ENCODE data around the gene PIK3AP1.

GRCh38 chr10:96695366-96695765 lies 24.9 kb downstream of the PIK3AP1 start:
- TF ChIP-seq, protein P1, sequence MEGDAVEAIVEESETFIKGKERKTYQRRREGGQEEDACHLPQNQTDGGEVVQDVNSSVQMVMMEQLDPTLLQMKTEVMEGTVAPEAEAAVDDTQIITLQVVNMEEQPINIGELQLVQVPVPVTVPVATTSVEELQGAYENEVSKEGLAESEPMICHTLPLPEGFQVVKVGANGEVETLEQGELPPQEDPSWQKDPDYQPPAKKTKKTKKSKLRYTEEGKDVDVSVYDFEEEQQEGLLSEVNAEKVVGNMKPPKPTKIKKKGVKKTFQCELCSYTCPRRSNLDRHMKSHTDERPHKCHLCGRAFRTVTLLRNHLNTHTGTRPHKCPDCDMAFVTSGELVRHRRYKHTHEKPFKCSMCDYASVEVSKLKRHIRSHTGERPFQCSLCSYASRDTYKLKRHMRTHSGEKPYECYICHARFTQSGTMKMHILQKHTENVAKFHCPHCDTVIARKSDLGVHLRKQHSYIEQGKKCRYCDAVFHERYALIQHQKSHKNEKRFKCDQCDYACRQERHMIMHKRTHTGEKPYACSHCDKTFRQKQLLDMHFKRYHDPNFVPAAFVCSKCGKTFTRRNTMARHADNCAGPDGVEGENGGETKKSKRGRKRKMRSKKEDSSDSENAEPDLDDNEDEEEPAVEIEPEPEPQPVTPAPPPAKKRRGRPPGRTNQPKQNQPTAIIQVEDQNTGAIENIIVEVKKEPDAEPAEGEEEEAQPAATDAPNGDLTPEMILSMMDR (IDR thresholded peaks at IDR 0.05; ENCODE audit: low read length) = no peak
- TF ChIP-seq EZH2phosphoT487 (IDR thresholded peaks at IDR 0.05; ENCODE audit: low read length) (no peak), EZH2 (optimal IDR thresholded peaks at IDR 0.05; ENCODE audit: low read depth, low read length) (no peak)
